ENCODE data around the gene SKAP1.

DNA sequence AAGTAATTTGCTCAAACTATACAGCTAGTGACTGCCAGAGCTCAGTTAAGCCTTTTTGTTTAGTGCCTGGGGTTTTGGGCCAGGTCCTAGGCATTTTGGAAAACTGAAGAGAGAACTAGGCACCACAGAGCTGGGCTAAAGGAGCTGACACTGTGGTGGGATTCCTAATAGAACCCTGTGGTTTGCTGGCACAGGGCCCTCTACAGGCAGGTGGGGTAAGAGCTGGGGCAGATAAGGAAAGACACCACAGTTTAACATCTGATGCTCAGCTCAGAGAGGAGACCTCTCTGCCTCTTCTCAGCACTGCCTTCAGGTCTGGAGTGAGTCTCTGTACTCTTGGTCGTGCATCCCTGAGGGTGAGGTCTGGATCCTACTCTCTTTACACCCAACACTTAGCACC, 201.3 kb downstream of the SKAP1 start:
- TF ChIP-seq, protein P1, sequence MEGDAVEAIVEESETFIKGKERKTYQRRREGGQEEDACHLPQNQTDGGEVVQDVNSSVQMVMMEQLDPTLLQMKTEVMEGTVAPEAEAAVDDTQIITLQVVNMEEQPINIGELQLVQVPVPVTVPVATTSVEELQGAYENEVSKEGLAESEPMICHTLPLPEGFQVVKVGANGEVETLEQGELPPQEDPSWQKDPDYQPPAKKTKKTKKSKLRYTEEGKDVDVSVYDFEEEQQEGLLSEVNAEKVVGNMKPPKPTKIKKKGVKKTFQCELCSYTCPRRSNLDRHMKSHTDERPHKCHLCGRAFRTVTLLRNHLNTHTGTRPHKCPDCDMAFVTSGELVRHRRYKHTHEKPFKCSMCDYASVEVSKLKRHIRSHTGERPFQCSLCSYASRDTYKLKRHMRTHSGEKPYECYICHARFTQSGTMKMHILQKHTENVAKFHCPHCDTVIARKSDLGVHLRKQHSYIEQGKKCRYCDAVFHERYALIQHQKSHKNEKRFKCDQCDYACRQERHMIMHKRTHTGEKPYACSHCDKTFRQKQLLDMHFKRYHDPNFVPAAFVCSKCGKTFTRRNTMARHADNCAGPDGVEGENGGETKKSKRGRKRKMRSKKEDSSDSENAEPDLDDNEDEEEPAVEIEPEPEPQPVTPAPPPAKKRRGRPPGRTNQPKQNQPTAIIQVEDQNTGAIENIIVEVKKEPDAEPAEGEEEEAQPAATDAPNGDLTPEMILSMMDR (IDR thresholded peaks at IDR 0.05), result no peak
- no peak for TF ChIP-seq POLR2A (IDR thresholded peaks at IDR 0.05)
- TF ChIP-seq POLR2AphosphoS5 (IDR thresholded peaks at IDR 0.05), result no peak
- no peak for TF ChIP-seq EP300 (IDR thresholded peaks at IDR 0.05)

Data from stomach (tissue), 4 donors.